Hematopoietic multipotent progenitor cell treated with erythropoietin and hydrocortisone succinate and interleukin-3 and kit ligand, for 6 days (in vitro differentiated cells): ENCODE measurements around the gene CLEC5A.
"Not testable (repeated sequence)": the region's sequence is repeated elsewhere in the genome, so short reads cannot be mapped to it uniquely, and the experiment has no call there.

Source experiments
- DNase-seq: peaks from one replicate; pipeline ENCODE4 v3.0.0-alpha.2; 2015

Gene CLEC5A

GRCh38 chr7:141946796-141947195 is at the start of gene CLEC5A:
Gene CLEC5A (minus strand): TSS chr7:141946974. CDS start chr7:141946292, 682 bp downstream.
- DNase-seq, result no peak

GRCh38 chr7:141993354-141993753 is 46.6 kb upstream of the CLEC5A start:
- DNase-seq, result no peak

GRCh38 chr7:141992688-141993087 is 45.9 kb upstream of the CLEC5A start:
- no peak for DNase-seq

- no peak for DNase-seq
Observed at GRCh38 chr7:141992156-141992555, 45.4 kb upstream of the CLEC5A start.

- no peak for DNase-seq
Observed at GRCh38 chr7:141991140-141991539, 44.4 kb upstream of the CLEC5A start.

- DNase-seq, result no peak
Observed at GRCh38 chr7:141990011-141990725, 43.4 kb upstream of the CLEC5A start.

- DNase-seq, result not testable (repeated sequence)
Observed at GRCh38 chr7:141987803-141988202, 41.0 kb upstream of the CLEC5A start.

- DNase-seq, result no peak
Observed at GRCh38 chr7:141986923-141987322, 40.1 kb upstream of the CLEC5A start.

GRCh38 chr7:141985926-141986325 is 39.2 kb upstream of the CLEC5A start:
- not testable (repeated sequence) for DNase-seq

GRCh38 chr7:141979568-141979967 is 32.8 kb upstream of the CLEC5A start:
- peak; percentile 19 for DNase-seq

- DNase-seq, result no peak
Observed at GRCh38 chr7:141978351-141978750, 31.6 kb upstream of the CLEC5A start.

- DNase-seq, result no peak
Observed at GRCh38 chr7:141976524-141977245, 29.9 kb upstream of the CLEC5A start.

GRCh38 chr7:141975806-141976523 is 29.2 kb upstream of the CLEC5A start:
- peak; percentile 83 for DNase-seq

GRCh38 chr7:141974831-141975230 is 28.1 kb upstream of the CLEC5A start:
- peak; percentile 34 for DNase-seq

- DNase-seq, result no peak
Observed at GRCh38 chr7:141973673-141974072, 26.9 kb upstream of the CLEC5A start, which contains the start of gene TAS2R38. Gene TAS2R38 (minus strand): TSS chr7:141973773. CDS start chr7:141973689, 84 bp downstream.

- peak; percentile 17 for DNase-seq
Observed at GRCh38 chr7:141960687-141961422, 14.1 kb upstream of the CLEC5A start.

- peak; percentile 57 for DNase-seq
Observed at GRCh38 chr7:141956084-141956483, 9.3 kb upstream of the CLEC5A start.

- DNase-seq, result no peak
Observed at GRCh38 chr7:141954334-141954733, 7.6 kb upstream of the CLEC5A start.

GRCh38 chr7:141952461-141952860 is 5.7 kb upstream of the CLEC5A start:
- no peak for DNase-seq

- no peak for DNase-seq
Observed at GRCh38 chr7:141950806-141951205, 4.0 kb upstream of the CLEC5A start.

- no peak for DNase-seq
Observed at GRCh38 chr7:141949911-141950310, 3.1 kb upstream of the CLEC5A start.

- no peak for DNase-seq
Observed at GRCh38 chr7:141949451-141949850, 2.7 kb upstream of the CLEC5A start.

- no peak for DNase-seq
Observed at GRCh38 chr7:141949021-141949420, 2.2 kb upstream of the CLEC5A start.
